GM19239 (cell line): ENCODE data around the gene LRRC30.
"Not testable (repeated sequence)": the region's sequence is repeated elsewhere in the genome, so short reads cannot be mapped to it uniquely, and the experiment has no call there.

Source experiments
- DNase-seq: peaks from one replicate; pipeline ENCODE4 v3.0.0; 2011; ENCODE audit warnings: low spot score; ENCODE audit not compliant: insufficient read length
- FAIRE-seq: peaks from 2 replicates; lab custom pipeline; 2011; peaks lifted over from hg19 to GRCh38; lab: Jason Lieb, UNC

The LRRC30 gene

DNA sequence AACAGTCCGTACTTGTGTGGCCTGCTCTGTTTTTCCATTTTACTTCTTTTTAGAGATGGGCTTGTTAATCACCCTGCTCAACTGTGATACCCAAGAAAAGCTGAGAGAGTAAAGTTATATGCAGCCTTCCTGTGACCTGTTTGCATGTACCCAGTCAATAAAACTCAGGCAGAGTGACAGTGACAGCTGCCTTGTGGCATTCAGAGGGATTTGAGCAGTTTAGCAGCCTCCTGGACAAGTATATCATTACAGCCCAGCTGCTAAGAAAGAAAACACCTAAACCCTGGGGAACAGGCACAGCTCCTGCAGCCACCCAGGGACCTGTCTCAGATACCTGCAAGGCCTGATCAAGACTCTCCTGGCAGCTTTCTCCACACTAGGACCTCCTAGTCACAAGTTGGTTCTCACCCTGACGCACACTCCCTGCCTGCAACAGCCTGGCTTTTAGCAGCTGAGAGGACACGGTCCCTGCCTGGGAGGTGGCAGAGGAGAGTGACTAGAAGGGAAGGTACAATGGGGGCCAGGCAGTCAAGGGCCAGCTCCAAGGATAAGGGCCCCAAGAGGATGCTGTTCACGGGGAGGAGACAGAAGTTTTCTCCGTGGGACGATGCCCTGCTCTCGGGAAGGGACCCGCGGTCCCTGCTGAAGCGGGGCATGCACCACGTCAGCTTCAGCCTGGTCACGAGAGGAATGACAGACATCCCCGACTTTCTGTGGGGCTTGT is at the start of gene LRRC30:
Gene LRRC30, plus strand, starts transcription at position 464 of the 724 bp plus-strand sequence. Its CDS starts 50 bp downstream, at position 514.
- no peak for DNase-seq
- no peak for FAIRE-seq

DNA sequence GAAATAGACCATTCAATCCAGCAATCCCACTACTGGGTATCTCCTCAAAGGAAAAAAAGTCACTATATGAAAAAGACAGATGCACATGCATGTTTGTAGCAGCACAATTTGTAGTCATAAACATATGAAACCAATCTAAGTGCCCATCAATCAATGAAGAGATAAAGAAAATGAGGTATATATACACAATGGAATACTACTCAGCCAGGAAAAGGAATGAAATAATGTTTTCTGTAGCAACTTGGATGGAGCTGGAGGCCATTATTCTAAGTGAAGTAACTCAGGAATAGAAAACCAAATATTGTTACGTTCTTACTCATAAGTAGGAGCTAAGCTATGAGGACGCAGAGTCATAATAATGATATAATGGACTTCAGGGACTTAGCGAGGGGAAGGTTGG is 45.2 kb upstream of the LRRC30 start:
- DNase-seq, result no peak
- FAIRE-seq, result no peak

GRCh38 chr18:7190547-7191156 is 40.2 kb upstream of the LRRC30 start:
- no peak for FAIRE-seq

DNA sequence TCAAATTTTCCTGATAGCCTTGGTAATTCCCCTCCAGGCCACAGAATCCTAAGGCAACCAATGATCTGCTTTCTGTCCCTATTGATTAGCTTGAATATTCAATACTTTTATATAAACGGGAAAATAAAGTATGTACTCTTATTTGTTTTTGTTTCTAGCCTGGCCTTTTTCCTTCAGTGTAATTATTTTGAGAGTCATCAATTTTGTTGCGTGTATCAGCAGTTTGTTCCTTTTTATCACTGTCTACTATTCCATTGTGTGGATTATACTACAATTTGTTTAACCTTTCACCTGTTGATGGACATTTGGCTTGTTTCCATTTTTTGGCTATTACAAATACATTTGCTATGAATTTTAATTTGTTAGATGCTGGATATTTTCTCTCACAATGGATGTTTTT is 39.2 kb upstream of the LRRC30 start:
- DNase-seq (no peak), FAIRE-seq (no peak)

More at GRCh38 chr18:7190547-7191156, 40.2 kb upstream of the LRRC30 start:
- DNase-seq, result no peak

GRCh38 chr18:7195266-7195665 is 35.6 kb upstream of the LRRC30 start:
- FAIRE-seq (no peak), DNase-seq (no peak)

GRCh38 chr18:7196421-7196820 is 34.5 kb upstream of the LRRC30 start:
- DNase-seq (no peak), FAIRE-seq (no peak)

DNA sequence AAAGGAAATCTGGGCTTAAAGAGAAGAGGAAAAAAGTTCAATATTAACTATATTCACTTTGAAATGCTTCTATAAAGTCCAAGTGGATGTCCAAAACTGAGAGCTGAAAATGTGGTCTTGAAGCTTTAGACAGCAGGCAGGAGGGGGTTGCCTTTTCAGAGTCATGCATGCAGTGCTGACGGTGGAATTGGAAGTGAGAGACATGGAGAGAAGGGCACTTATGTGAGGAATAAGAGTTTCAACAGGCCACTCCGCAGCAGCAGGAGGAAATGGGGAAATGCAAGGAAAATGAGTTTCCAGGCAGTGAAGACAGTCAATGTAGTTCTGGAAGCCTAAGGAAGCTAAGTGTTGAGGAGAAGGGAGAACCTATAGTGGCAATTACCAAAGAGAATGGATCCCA is 33.0 kb upstream of the LRRC30 start:
- FAIRE-seq (no peak), DNase-seq (no peak)

DNA sequence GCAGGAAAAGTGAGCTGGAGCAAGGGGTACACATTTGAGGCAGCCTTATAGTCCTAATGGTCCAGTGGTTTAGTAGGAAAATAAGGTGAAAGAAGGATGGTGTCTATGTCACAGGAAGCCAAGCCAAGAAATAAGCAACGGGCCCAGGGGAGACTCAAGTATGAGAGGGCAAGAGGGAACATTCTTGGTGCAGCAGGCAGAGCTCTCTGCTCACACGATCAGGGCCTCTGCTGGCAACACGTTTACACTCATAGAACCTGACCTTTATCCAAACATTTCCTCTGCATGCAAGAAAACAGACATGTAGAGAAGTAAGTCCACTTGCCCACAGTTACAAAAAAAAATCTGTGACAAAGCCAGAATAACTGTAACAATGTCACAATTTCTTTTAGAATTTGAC is 32.6 kb upstream of the LRRC30 start:
- FAIRE-seq (no peak), DNase-seq (no peak)

DNA sequence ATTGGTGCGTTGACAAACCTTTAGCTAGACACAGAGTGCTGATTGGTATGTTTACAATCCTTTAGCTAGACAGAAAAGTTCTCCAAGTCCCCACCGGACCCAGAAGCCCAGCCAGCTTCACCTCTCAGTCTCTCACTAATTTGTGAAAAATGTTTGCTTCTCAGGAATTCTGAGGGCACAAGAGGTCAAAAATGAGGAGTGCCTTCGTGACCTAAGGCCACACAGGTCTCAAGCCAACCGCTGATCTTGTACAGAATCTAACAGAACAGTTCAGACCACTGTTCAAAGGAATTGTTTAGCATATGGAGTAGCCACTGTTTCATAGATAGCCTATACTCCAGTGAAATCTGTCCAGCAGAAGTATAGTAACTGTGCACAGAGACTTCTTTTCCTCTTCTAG is 29.8 kb upstream of the LRRC30 start:
- FAIRE-seq (no peak), DNase-seq (no peak)

DNA sequence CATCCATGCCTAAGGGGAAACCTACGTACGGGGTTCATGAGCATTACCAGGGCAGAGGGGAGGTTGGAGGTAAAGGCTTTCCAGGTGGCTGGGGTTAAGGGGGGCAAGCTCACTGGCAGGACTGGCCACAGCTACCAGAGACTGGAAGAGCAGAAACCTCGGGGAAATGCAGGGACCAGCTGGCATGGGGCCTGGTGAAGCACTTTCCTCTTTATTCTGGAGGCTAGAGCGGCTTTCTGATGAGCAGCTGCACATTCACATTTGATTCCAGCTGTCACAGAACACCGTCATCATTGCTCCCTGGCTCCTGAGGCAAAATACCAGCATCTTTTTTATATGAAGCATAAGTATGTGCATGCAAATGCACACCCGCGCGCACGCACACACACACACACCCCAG is 28.7 kb upstream of the LRRC30 start:
- no peak for FAIRE-seq
- no peak for DNase-seq

GRCh38 chr18:7203601-7204000 is 27.3 kb upstream of the LRRC30 start:
- not testable (repeated sequence) for FAIRE-seq, DNase-seq

DNA sequence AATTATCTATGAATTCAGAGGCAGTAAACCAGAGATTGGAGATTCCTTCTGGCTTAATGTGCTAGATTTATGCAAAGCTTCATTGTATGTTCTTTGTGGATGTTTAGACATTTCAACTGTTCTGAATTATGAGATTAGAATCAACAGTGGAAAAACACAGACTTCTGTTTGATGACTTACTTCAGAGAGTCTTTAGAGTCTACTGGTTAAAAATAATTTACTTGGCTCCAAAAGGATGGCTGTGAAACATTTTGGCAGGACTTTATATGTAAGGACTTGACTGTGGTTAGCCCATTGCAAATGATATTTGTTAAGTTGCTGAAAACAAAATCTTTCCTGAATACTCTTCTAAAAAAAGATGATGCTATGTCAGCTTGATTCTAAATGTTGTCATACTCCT is 25.5 kb upstream of the LRRC30 start:
- FAIRE-seq (no peak), DNase-seq (no peak)

DNA sequence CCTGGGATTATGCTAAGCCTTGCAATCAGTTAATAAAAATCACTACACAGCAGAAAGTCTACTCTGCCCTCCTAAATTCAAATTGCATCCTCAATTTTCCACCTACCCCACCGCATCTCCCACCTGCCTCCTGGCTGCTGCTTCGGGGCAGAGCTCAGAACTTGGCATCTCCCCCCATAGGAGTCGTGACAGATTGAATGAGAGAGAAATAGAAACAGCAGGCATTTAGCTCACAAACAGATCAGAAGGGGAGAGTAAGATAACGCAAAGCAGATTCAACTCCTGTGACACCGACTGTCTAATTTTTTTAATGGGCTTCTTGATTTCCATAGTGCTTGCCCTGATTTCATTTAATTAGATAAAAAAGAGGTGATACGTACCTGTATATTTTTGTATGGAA is 24.7 kb upstream of the LRRC30 start:
- FAIRE-seq (no peak), DNase-seq (no peak)

- DNase-seq (no peak), FAIRE-seq (no peak)
These were observed 23.4 kb upstream of the LRRC30 start for GRCh38 chr18:7207366-7207915.

DNA sequence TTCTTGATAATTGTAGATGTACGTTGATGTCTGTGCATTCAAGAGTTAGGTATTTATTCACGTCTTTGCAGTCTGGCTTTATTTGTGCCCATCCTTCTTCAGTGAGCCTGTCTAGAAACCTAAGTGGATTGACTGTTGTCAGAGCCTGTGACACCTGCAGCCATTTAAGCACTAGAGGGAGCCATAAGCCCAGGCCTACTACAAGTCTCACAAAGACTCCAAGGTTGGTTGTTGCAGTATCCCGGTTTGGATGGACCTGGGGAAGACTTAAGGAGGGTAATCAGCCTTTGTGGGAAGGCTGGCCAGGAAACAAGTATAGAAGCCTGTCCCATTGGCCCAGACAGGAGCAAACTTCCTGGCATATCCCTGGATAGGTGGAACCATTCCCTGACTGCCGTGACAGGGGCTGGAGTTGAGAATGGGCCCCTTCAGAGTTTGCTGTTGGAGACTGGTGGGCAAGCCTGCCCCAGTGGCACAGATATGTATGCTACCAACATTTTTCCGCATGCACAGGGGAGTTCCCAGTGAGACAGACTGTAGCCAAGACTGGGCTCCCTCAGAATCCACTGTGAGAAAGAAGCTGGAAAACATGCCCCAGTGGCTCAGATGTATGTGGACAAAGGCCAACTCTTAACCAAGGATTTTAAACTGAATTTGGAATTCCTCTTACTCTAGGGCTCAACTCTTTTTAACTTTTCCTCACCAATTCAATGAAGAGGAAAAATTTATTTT is 9.3 kb upstream of the LRRC30 start:
- DNase-seq (no peak), FAIRE-seq (no peak)

DNA sequence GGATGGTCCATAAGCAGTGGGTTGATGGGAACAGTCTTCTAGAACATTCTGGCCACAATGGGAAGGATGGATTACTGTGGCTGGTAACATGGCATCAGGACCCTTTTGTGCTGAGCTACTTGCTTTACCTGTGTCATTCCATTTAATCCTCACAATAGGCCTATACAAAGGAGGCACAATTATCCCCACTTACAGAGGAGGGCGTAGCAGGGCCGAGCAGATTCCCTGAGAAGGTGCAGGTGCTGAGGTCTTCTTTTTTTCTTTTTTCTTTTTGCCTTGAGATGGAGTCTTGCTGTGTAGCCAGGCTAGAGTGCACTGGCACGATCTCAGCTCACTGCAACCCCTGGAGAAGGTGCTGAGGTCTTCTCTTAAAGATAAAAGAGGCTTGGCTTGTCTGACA is 6.7 kb upstream of the LRRC30 start:
- FAIRE-seq, result no peak
- DNase-seq, result no peak

GRCh38 chr18:7232218-7232617 is 1.3 kb downstream of the LRRC30 start:
- DNase-seq (no peak), FAIRE-seq (no peak)

DNA sequence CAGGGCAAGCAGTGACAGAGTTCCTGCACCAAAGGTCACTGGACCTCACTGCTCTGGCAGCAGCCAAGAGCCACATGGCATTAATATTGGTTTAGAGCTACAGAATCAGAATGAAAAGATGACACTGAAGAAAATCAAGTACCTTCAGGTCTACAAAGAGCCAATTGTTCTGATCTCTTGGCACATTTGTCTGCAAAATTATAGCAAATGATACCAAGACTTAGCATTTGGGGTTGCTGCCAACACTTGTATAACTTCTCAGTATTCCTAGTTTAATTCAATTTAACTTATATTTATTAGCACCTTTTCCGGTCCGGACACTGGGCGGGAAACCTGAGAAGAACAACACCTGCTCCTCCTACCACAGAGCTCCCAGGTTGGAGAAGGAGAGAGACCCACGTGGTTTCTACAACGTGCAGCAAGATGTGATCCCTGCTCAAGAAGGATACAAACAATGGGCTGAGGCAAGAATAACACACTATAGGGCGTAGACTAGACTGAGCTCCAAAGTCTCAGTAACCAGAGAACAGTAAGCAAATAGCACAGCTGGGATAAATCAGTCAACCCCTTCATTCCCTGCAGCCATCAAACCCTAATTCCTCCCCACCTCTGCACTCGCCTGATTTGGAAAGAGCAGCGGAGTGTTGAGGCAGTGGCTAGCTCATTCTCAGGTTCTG is 2.4 kb downstream of the LRRC30 start:
- DNase-seq (no peak), FAIRE-seq (no peak)

DNA sequence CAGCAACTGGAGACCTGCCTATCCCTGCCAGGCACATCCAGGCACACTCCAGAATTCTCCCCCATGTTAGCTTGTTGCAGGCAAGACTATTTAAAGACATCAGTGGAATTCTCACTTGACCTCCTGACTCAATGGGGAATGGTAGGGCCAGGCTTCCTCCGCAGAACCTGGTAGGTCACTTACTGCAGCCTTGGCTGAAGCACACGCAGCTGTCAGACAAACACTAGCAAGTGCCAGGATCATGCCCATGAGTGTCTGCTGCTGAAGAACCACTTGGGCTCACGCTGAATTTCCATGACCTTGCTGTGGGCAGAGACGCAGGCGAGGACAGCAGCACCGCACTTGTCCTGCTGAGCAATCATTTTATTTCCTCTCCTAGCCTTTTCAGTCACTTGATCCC is 3.2 kb downstream of the LRRC30 start:
- DNase-seq, result no peak
- no peak for FAIRE-seq

DNA sequence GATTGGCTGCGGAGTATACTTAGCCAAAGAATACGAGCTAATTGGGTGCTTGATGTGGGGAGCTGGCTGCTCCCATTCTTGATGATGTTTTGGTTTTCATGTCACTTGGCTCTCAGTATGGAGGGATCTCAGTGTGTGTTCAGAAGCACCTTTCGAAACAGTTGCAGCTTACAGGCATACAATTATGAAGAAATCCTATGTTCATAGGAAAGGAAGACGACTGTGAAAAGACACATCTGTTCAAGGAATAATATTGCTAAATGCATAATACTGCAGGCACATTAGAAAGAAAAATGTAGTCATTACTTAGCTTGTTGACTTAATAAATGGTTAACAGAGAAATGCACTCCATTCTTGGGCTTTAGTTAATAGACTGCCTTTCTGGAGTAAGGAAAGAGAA is 4.1 kb downstream of the LRRC30 start:
- FAIRE-seq, result no peak

DNA sequence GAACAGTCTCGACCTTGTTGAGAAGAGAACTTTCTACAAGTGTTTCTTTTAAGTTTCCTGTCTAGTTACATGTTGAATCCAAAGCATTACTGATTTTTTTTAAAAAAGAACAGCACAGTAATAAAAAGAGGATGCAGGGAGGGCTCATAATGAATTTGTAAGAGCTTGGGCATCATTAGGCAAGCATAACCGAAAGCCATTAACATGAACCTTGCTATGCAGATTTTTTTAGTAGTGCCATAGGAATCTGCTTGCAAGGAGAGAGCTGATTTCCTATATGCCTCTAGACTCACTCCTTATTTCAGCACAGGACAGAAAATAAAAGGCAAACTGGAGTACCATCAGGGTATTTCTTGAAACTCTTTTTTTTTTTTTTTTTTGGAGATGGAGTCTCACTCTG is 5.2 kb downstream of the LRRC30 start:
- no peak for DNase-seq

More for the DNA sequence above, 4.1 kb downstream of the LRRC30 start:
- no peak for DNase-seq

More for the DNA sequence above, 5.2 kb downstream of the LRRC30 start:
- no peak for FAIRE-seq
